MM.1S (cell line): ENCODE data around the gene PLEK.

Experiments
- DNase-seq: peaks from one replicate; pipeline ENCODE4 v3.0.0-alpha.2; 2015
- H2AFZ ChIP-seq: fragments of 300-600 bp; sonication (generic); 2 replicates; pipeline ENCODE4 v1.6.0; 2016; ENCODE audit warnings: antibody characterized with exemption, low read length
- H3F3A ChIP-seq: fragments of 300-600 bp; sonication (generic); 2 replicates; pipeline ENCODE4 v1.6.1; 2016; ENCODE audit warnings: mild to moderate bottlenecking, antibody characterized with exemption, low read length, moderate library complexity, mixed read lengths; ENCODE audit not compliant: insufficient read depth
- H3K27ac ChIP-seq: fragments of 300-600 bp; sonication (generic); 2 replicates; pipeline ENCODE4 v1.5.1; 2016; ENCODE audit warnings: mild to moderate bottlenecking, low read length
- H3K27me3 ChIP-seq: fragments of 300-600 bp; sonication (generic); replicated peaks from 2 replicates; pipeline ENCODE4 v1.6.0; 2016; ENCODE audit warnings: low read length; ENCODE audit not compliant: insufficient read depth
- H3K36me3 ChIP-seq: fragments of 300-600 bp; sonication (generic); replicated peaks from 2 replicates; pipeline ENCODE4 v1.6.1; 2016; ENCODE audit warnings: mild to moderate bottlenecking, low read length, mixed read lengths; ENCODE audit not compliant: insufficient read depth
- H3K4me1 ChIP-seq: fragments of 300-600 bp; sonication (generic); 2 replicates; pipeline ENCODE4 v1.6.1; 2016; ENCODE audit warnings: low read length, mixed read lengths
- H3K4me2 ChIP-seq: fragments of 300-600 bp; sonication (generic); 2 replicates; pipeline ENCODE4 v1.6.0; 2016; ENCODE audit warnings: low read depth, low read length
- H3K4me3 ChIP-seq: fragments of 300-600 bp; sonication (generic); 2 replicates; pipeline ENCODE4 v1.5.1; 2016; ENCODE audit warnings: low read length, mixed read lengths
- H3K79me2 ChIP-seq: fragments of 300-600 bp; sonication (generic); 2 replicates; pipeline ENCODE4 v1.6.1; 2016; ENCODE audit warnings: mixed run types, low read length, mixed read lengths
- H3K9ac ChIP-seq: fragments of 300-600 bp; sonication (generic); 2 replicates; pipeline ENCODE4 v1.6.1; 2016; ENCODE audit warnings: low read length, mixed read lengths
- H3K9me2 ChIP-seq: fragments of 300-600 bp; sonication (generic); replicated peaks from 2 replicates; pipeline ENCODE4 v1.6.1; 2016; ENCODE audit warnings: mild to moderate bottlenecking, low read length, mixed read lengths; ENCODE audit not compliant: insufficient read depth
- H3K9me3 ChIP-seq: fragments of 300-600 bp; sonication (generic); replicated peaks from 2 replicates; pipeline ENCODE4 v1.6.1; 2016; ENCODE audit warnings: mild to moderate bottlenecking, low read length, mixed read lengths; ENCODE audit not compliant: insufficient read depth
- H4K20me1 ChIP-seq: fragments of 300-600 bp; sonication (generic); 2 replicates; pipeline ENCODE4 v1.6.1; 2016; ENCODE audit warnings: mild to moderate bottlenecking, low read length, moderate library complexity, mixed read lengths; ENCODE audit not compliant: insufficient read depth
- EZH2 ChIP-seq: fragments of 300-600 bp; sonication (generic); optimal IDR thresholded peaks from 2 replicates; pipeline ENCODE3; 2017; ENCODE audit warnings: low read depth, mild to moderate bottlenecking, antibody characterized with exemption, low read length, mixed read lengths
- EZH2phosphoT487 ChIP-seq: fragments of 300-600 bp; sonication (generic); IDR thresholded peaks from 2 replicates; pipeline ENCODE4 v1.6.1; 2018; ENCODE audit warnings: antibody characterized with exemption, low read length
- TF ChIP-seq, protein P1 (sequence below): fragments of 300-600 bp; sonication (generic); IDR thresholded peaks from 2 replicates; pipeline ENCODE4 v1.5.1; 2016; ENCODE audit warnings: antibody characterized with exemption, low read length, mixed read lengths

Gene PLEK

DNA sequence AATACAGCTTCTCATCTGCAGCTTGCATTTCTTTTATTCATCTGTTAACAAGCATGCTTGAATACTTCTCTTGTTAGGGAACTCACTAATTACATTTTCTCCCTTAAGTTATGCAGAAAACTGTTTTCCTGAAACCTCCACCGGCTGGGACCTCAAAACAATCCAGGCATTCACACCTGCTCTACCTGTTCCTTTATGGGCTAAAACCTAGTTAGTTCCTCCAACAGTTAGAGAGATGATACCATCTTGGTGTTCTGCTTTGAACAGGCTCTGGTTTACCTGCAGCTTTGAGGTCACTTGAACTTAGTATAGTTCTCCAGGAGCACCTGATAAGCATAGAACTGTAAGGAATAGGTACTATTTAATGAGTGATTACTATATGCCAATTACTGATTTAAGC is 6.1 kb downstream of the PLEK start:
- Histone ChIP-seq H3K36me3 (no peaks in the 10 kb centered on the region), H3F3A (no peaks in the 10 kb centered on the region), H3K9me3 (no peaks in the 10 kb centered on the region), H3K79me2 (peaks cover 87% of the 10 kb centered on the region), H3K27ac (no peak overlapping the region), H3K4me1 (peaks cover 8% of the 10 kb centered on the region), H2AFZ (no peak overlapping the region), H3K9ac (no peak overlapping the region), H3K4me2 (peak overlapping the region; percentile 35), H4K20me1 (no peaks in the 10 kb centered on the region), H3K27me3 (no peaks in the 10 kb centered on the region), H3K9me2 (no peaks in the 10 kb centered on the region), H3K4me3 (no peak overlapping the region)
- TF ChIP-seq EZH2, result no peak
- DNase-seq, result no peak

- H3K9me3 ChIP-seq, result no peaks in the 10 kb centered on the region
- no peak overlapping the region for H3K9ac ChIP-seq
- no peaks in the 10 kb centered on the region for H3K27me3 ChIP-seq
- no peaks in the 10 kb centered on the region for H3F3A ChIP-seq
- peak overlapping the region; percentile 35 for H3K4me2 ChIP-seq
- H3K4me3 ChIP-seq, result no peak overlapping the region
- peaks cover 8% of the 10 kb centered on the region for H3K4me1 ChIP-seq
- H3K27ac ChIP-seq, result no peak overlapping the region
- H3K36me3 ChIP-seq, result no peaks in the 10 kb centered on the region
- no peaks in the 10 kb centered on the region for H4K20me1 ChIP-seq
- no peaks in the 10 kb centered on the region for H3K9me2 ChIP-seq
- no peak overlapping the region for H2AFZ ChIP-seq
- TF ChIP-seq EZH2, result no peak
- TF ChIP-seq, protein P1, sequence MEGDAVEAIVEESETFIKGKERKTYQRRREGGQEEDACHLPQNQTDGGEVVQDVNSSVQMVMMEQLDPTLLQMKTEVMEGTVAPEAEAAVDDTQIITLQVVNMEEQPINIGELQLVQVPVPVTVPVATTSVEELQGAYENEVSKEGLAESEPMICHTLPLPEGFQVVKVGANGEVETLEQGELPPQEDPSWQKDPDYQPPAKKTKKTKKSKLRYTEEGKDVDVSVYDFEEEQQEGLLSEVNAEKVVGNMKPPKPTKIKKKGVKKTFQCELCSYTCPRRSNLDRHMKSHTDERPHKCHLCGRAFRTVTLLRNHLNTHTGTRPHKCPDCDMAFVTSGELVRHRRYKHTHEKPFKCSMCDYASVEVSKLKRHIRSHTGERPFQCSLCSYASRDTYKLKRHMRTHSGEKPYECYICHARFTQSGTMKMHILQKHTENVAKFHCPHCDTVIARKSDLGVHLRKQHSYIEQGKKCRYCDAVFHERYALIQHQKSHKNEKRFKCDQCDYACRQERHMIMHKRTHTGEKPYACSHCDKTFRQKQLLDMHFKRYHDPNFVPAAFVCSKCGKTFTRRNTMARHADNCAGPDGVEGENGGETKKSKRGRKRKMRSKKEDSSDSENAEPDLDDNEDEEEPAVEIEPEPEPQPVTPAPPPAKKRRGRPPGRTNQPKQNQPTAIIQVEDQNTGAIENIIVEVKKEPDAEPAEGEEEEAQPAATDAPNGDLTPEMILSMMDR, result no peak
- no peak for TF ChIP-seq EZH2phosphoT487
- peaks cover 85% of the 10 kb centered on the region for H3K79me2 ChIP-seq
- DNase-seq, result no peak
Observed at GRCh38 chr2:68371581-68371980, 6.5 kb downstream of the PLEK start.

- H3K4me2 ChIP-seq, result no peak overlapping the region
- DNase-seq, result no peak
- H3K36me3 ChIP-seq, result no peaks in the 10 kb centered on the region
- no peak overlapping the region for H3K9ac ChIP-seq
- no peak overlapping the region for H2AFZ ChIP-seq
- peaks cover 84% of the 10 kb centered on the region for H3K79me2 ChIP-seq
- no peaks in the 10 kb centered on the region for H3F3A ChIP-seq
- no peak overlapping the region for H3K4me3 ChIP-seq
- no peaks in the 10 kb centered on the region for H4K20me1 ChIP-seq
- H3K9me2 ChIP-seq, result no peaks in the 10 kb centered on the region
- no peak overlapping the region for H3K27ac ChIP-seq
- TF ChIP-seq EZH2phosphoT487 (no peak), EZH2 (no peak)
- TF ChIP-seq, protein P1, result no peak
- no peaks in the 10 kb centered on the region for H3K27me3 ChIP-seq
- no peaks in the 10 kb centered on the region for H3K9me3 ChIP-seq
- H3K4me1 ChIP-seq, result peaks cover 8% of the 10 kb centered on the region
Observed at GRCh38 chr2:68372485-68372884, 7.4 kb downstream of the PLEK start.

DNA sequence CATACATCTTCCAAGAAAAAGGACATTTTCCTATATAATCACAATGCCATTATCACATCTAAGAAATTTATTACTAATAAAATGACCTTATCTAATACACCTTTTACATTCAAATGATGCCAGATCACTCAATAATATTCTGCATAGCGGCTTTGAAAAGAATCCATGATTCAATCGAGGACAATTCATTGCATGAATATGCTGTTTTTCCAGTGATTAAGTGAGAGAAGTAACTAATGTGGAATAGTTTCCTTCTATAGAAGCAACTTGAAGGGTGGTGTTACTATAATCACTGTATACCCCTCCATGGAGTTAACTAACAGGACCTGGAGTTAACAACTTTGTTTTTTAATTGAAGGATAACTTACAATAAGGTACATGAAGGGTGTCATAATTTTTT is 9.1 kb downstream of the PLEK start:
- Histone ChIP-seq H2AFZ (no peak overlapping the region), H3K36me3 (no peaks in the 10 kb centered on the region), H3K27me3 (no peaks in the 10 kb centered on the region), H3K9ac (no peak overlapping the region), H3K9me2 (no peaks in the 10 kb centered on the region), H3K9me3 (no peaks in the 10 kb centered on the region), H3K4me1 (peaks cover 8% of the 10 kb centered on the region), H3K27ac (no peak overlapping the region), H3K4me3 (no peak overlapping the region), H3F3A (no peaks in the 10 kb centered on the region), H3K79me2 (peaks cover 78% of the 10 kb centered on the region), H4K20me1 (no peaks in the 10 kb centered on the region), H3K4me2 (no peak overlapping the region)
- TF ChIP-seq EZH2phosphoT487, result no peak
- TF ChIP-seq, protein P1, result no peak
- no peak for DNase-seq
